IPS DF 6.9 (cell line): ENCODE results near the gene CEP170B.
"Not testable (repeated sequence)": the region's sequence is repeated elsewhere in the genome, so short reads cannot be mapped to it uniquely, and the experiment has no call there.

ENCODE experiments used
- DNase-seq: peaks from one replicate; pipeline ENCODE4 v3.0.0-alpha.2; 2013; ENCODE audit warnings: low read depth, low spot score
- H3K27ac ChIP-seq: one replicate; pipeline ENCODE4 v1.5.1; 2013; ENCODE audit warnings: low read length, control low read depth
- H3K27me3 ChIP-seq: 2 replicates; pipeline ENCODE4 v1.6.1; 2013; ENCODE audit warnings: mild to moderate bottlenecking, low read length; ENCODE audit not compliant: control insufficient read depth, insufficient read depth
- H3K36me3 ChIP-seq: 2 replicates; pipeline ENCODE4 v1.6.1; 2013; ENCODE audit warnings: low read length; ENCODE audit not compliant: control insufficient read depth, insufficient read depth
- H3K4me1 ChIP-seq: 2 replicates; pipeline ENCODE4 v1.6.1; 2013; ENCODE audit warnings: low read length; ENCODE audit not compliant: control insufficient read depth, insufficient read depth
- H3K4me3 ChIP-seq: 2 replicates; pipeline ENCODE4 v1.5.1; 2013; ENCODE audit warnings: mild to moderate bottlenecking, low read length
- H3K9me3 ChIP-seq: 2 replicates; pipeline ENCODE4 v1.6.1; 2013; ENCODE audit warnings: low read length, inconsistent platforms; ENCODE audit not compliant: control insufficient read depth, insufficient read depth
- WGBS: extraction: QIAGEN DNeasy Blood & Tissue Kit; methylation state at CpG from one replicate; pipeline ENCODE4 v1.1.7; 2013; ENCODE audit warnings: mixed read lengths, missing lambda C conversion rate; ENCODE audit not compliant: insufficient read length, insufficient coverage; 5-methylcytosine and 5-hydroxymethylcytosine counted together

Gene CEP170B

GRCh38 chr14:104879983-104880565 is 15.0 kb downstream of the CEP170B start:
- no peak for DNase-seq
- WGBS, result no CpG with 5 or more reads among the region's 15 CpGs
- Histone ChIP-seq H3K4me1 (peaks cover 6% of the 10 kb centered on the region), H3K27ac (no peak overlapping the region), H3K9me3 (no peaks in the 10 kb centered on the region), H3K27me3 (no peaks in the 10 kb centered on the region), H3K36me3 (peaks cover 15% of the 10 kb centered on the region), H3K4me3 (no peak overlapping the region)

- peaks cover 6% of the 10 kb centered on the region for H3K4me1 ChIP-seq
- H3K9me3 ChIP-seq, result no peaks in the 10 kb centered on the region
- no peak overlapping the region for H3K27ac ChIP-seq
- H3K27me3 ChIP-seq, result no peaks in the 10 kb centered on the region
- peaks cover 17% of the 10 kb centered on the region for H3K36me3 ChIP-seq
- WGBS, result no CpG with 5 or more reads among the region's 7 CpGs
- no peak overlapping the region for H3K4me3 ChIP-seq
- DNase-seq, result no peak
Observed at GRCh38 chr14:104880584-104881210, 15.6 kb downstream of the CEP170B start.

GRCh38 chr14:104881369-104881979 is 16.4 kb downstream of the CEP170B start:
- Histone ChIP-seq H3K4me1 (0 out of 2 replicates have a peak, but pooled peaks cover 1% of the 10 kb centered on the region), H3K36me3 (peaks cover 24% of the 10 kb centered on the region), H3K9me3 (no peaks in the 10 kb centered on the region), H3K27me3 (no peaks in the 10 kb centered on the region), H3K27ac (no peak overlapping the region), H3K4me3 (no peak overlapping the region)
- WGBS, result no CpG with 5 or more reads among the region's 13 CpGs
- DNase-seq, result no peak

GRCh38 chr14:104882325-104882973 is 17.4 kb downstream of the CEP170B start:
- Histone ChIP-seq H3K9me3 (no peaks in the 10 kb centered on the region), H3K4me3 (no peak overlapping the region), H3K36me3 (peaks cover 33% of the 10 kb centered on the region), H3K27ac (no peak overlapping the region), H3K27me3 (no peaks in the 10 kb centered on the region), H3K4me1 (0 out of 2 replicates have a peak, but pooled peaks cover 1% of the 10 kb centered on the region)
- no CpG with 5 or more reads among the region's 13 CpGs for WGBS
- no peak for DNase-seq

GRCh38 chr14:104882991-104883660 is 18.1 kb downstream of the CEP170B start:
- WGBS, result no CpG with 5 or more reads among the region's 38 CpGs
- H3K36me3 ChIP-seq, result peaks cover 38% of the 10 kb centered on the region
- H3K27me3 ChIP-seq, result no peaks in the 10 kb centered on the region
- no peak overlapping the region for H3K4me3 ChIP-seq
- no peaks in the 10 kb centered on the region for H3K9me3 ChIP-seq
- DNase-seq, result no peak
- no peak overlapping the region for H3K27ac ChIP-seq
- 0 out of 2 replicates have a peak, but pooled peaks cover 1% of the 10 kb centered on the region for H3K4me1 ChIP-seq

GRCh38 chr14:104883681-104884361 is 18.8 kb downstream of the CEP170B start:
- no CpG with 5 or more reads among the region's 49 CpGs for WGBS
- Histone ChIP-seq H3K4me3 (no peak overlapping the region), H3K27ac (no peak overlapping the region), H3K4me1 (peaks cover 1% of the 10 kb centered on the region; the same call in 1 of the 2 replicates), H3K9me3 (no peaks in the 10 kb centered on the region), H3K36me3 (peaks cover 35% of the 10 kb centered on the region), H3K27me3 (no peaks in the 10 kb centered on the region)
- no peak for DNase-seq

GRCh38 chr14:104884381-104884780 is 19.3 kb downstream of the CEP170B start:
- H3K36me3 ChIP-seq, result peaks cover 35% of the 10 kb centered on the region

GRCh38 chr14:104885031-104885972 is 20.2 kb downstream of the CEP170B start:
- no peak overlapping the region for H3K27ac ChIP-seq
- no peaks in the 10 kb centered on the region for H3K27me3 ChIP-seq
- no peaks in the 10 kb centered on the region for H3K9me3 ChIP-seq
- WGBS, result no CpG with 5 or more reads among the region's 38 CpGs
- no peak overlapping the region for H3K4me3 ChIP-seq
- H3K36me3 ChIP-seq, result peaks cover 34% of the 10 kb centered on the region
- H3K4me1 ChIP-seq, result peaks cover 1% of the 10 kb centered on the region; the same call in 1 of the 2 replicates
- DNase-seq, result no peak

More at GRCh38 chr14:104884381-104884780, 19.3 kb downstream of the CEP170B start:
- not testable (repeated sequence) for H3K4me1 ChIP-seq, H3K27me3 ChIP-seq, H3K9me3 ChIP-seq, H3K4me3 ChIP-seq, H3K27ac ChIP-seq, DNase-seq
- no CpG with 5 or more reads among the region's 34 CpGs for WGBS

GRCh38 chr14:104885973-104886689 is 21.1 kb downstream of the CEP170B start:
- Histone ChIP-seq H3K27ac (no peak overlapping the region), H3K36me3 (peaks cover 29% of the 10 kb centered on the region), H3K4me3 (no peak overlapping the region), H3K27me3 (no peaks in the 10 kb centered on the region), H3K9me3 (no peaks in the 10 kb centered on the region), H3K4me1 (peaks cover 1% of the 10 kb centered on the region; the same call in 1 of the 2 replicates)
- no CpG with 5 or more reads among the region's 40 CpGs for whole genome bisulfite sequencing
- no peak for DNase-seq
